HG02798 (cell line): ENCODE data around the gene PPP2R2C.

Experiments used
- ATAC-seq: cut with Tn5 transposase; IDR thresholded peaks from one replicate; pipeline ENCODE4 v1.9.1; 2021; ENCODE audit warnings: mild to moderate bottlenecking; ENCODE audit not compliant: unreplicated experiment, poor library complexity

The PPP2R2C gene

GRCh38 chr4:6321361-6321760 is 151.1 kb downstream of the PPP2R2C start:
- no peak for ATAC-seq

GRCh38 chr4:6320663-6321062 is 151.8 kb downstream of the PPP2R2C start:
- no peak for ATAC-seq

GRCh38 chr4:6319530-6320150 is 152.8 kb downstream of the PPP2R2C start:
- no peak for ATAC-seq

GRCh38 chr4:6318206-6318605 is 154.2 kb downstream of the PPP2R2C start:
- ATAC-seq: no peak

GRCh38 chr4:6316461-6317003 is 155.9 kb downstream of the PPP2R2C start:
- ATAC-seq: no peak

- ATAC-seq: no peak
These were observed 159.2 kb downstream of the PPP2R2C start for GRCh38 chr4:6313216-6313615.

- ATAC-seq: no peak
These were observed 162.6 kb downstream of the PPP2R2C start for GRCh38 chr4:6309777-6310176.

GRCh38 chr4:6308899-6309643 is 163.3 kb downstream of the PPP2R2C start:
- ATAC-seq: no peak

GRCh38 chr4:6307891-6308290 is 164.5 kb downstream of the PPP2R2C start:
- ATAC-seq: no peak

- ATAC-seq: no peak
These were observed 165.2 kb downstream of the PPP2R2C start for GRCh38 chr4:6307230-6307629.

GRCh38 chr4:6306299-6306698 is 166.1 kb downstream of the PPP2R2C start:
- no peak for ATAC-seq

GRCh38 chr4:6303943-6304342 is 168.5 kb downstream of the PPP2R2C start:
- no peak for ATAC-seq

GRCh38 chr4:6302869-6303268 is 169.5 kb downstream of the PPP2R2C start:
- no peak for ATAC-seq

- no peak for ATAC-seq
These were observed 170.5 kb downstream of the PPP2R2C start for GRCh38 chr4:6301732-6302442.

- no peak for ATAC-seq
These were observed 171.2 kb downstream of the PPP2R2C start for GRCh38 chr4:6301051-6301731.

GRCh38 chr4:6300359-6300758 is 172.1 kb downstream of the PPP2R2C start:
- ATAC-seq: no peak

- no peak for ATAC-seq
These were observed 172.5 kb downstream of the PPP2R2C start for GRCh38 chr4:6299875-6300274.

- no peak for ATAC-seq
These were observed 173.6 kb downstream of the PPP2R2C start for GRCh38 chr4:6298852-6299251.

GRCh38 chr4:6298035-6298434 is 174.4 kb downstream of the PPP2R2C start:
- ATAC-seq: no peak

- no peak for ATAC-seq
These were observed 175.1 kb downstream of the PPP2R2C start for GRCh38 chr4:6297266-6297815.
